Ishikawa (cell line): ENCODE measurements around the gene TAS1R1.

ENCODE experiments used
- CEBPB ChIP-seq: IDR thresholded peaks from 2 replicates; pipeline ENCODE4 v1.6.1; 2012
- CREB1 ChIP-seq: IDR thresholded peaks from 2 replicates; pipeline ENCODE4 v1.6.1; 2012; ENCODE audit warnings: low read depth
- EGR1 ChIP-seq: IDR thresholded peaks from 2 replicates; pipeline ENCODE4 v1.6.1; 2012
- EP300 ChIP-seq: IDR thresholded peaks from 2 replicates; pipeline ENCODE4 v1.6.1; 2012; ENCODE audit warnings: borderline replicate concordance
- FOXM1 ChIP-seq: IDR thresholded peaks from 2 replicates; pipeline ENCODE4 v1.6.1; 2012; ENCODE audit warnings: low read depth, borderline replicate concordance
- NFIC ChIP-seq: IDR thresholded peaks from 2 replicates; pipeline ENCODE4 v1.6.1; 2012
- RAD21 ChIP-seq: IDR thresholded peaks from 2 replicates; pipeline ENCODE4 v1.6.1; 2012; ENCODE audit warnings: low read depth
- TAF1 ChIP-seq: IDR thresholded peaks from 2 replicates; pipeline ENCODE4 v1.6.1; 2012; ENCODE audit warnings: low read depth, mild to moderate bottlenecking
- TCF12 ChIP-seq: IDR thresholded peaks from 2 replicates; pipeline ENCODE4 v1.6.1; 2012; ENCODE audit warnings: low read depth
- TEAD4 ChIP-seq: IDR thresholded peaks from 2 replicates; pipeline ENCODE4 v1.6.1; 2012
- YY1 ChIP-seq: IDR thresholded peaks from 2 replicates; pipeline ENCODE4 v1.6.1; 2012; ENCODE audit warnings: low read depth
- ZBTB7A ChIP-seq: IDR thresholded peaks from 2 replicates; pipeline ENCODE4 v1.6.1; 2012; ENCODE audit warnings: low read depth
- TF ChIP-seq, protein P1 (sequence below): IDR thresholded peaks from 2 replicates; pipeline ENCODE4 v1.6.1; 2012; ENCODE audit warnings: low read depth, mild to moderate bottlenecking
- TF ChIP-seq, protein P2 (sequence below): IDR thresholded peaks from 2 replicates; pipeline ENCODE4 v1.6.1; 2012
- TF ChIP-seq, protein P3 (sequence below): IDR thresholded peaks from 2 replicates; pipeline ENCODE4 v1.6.1; 2012

Gene TAS1R1

DNA sequence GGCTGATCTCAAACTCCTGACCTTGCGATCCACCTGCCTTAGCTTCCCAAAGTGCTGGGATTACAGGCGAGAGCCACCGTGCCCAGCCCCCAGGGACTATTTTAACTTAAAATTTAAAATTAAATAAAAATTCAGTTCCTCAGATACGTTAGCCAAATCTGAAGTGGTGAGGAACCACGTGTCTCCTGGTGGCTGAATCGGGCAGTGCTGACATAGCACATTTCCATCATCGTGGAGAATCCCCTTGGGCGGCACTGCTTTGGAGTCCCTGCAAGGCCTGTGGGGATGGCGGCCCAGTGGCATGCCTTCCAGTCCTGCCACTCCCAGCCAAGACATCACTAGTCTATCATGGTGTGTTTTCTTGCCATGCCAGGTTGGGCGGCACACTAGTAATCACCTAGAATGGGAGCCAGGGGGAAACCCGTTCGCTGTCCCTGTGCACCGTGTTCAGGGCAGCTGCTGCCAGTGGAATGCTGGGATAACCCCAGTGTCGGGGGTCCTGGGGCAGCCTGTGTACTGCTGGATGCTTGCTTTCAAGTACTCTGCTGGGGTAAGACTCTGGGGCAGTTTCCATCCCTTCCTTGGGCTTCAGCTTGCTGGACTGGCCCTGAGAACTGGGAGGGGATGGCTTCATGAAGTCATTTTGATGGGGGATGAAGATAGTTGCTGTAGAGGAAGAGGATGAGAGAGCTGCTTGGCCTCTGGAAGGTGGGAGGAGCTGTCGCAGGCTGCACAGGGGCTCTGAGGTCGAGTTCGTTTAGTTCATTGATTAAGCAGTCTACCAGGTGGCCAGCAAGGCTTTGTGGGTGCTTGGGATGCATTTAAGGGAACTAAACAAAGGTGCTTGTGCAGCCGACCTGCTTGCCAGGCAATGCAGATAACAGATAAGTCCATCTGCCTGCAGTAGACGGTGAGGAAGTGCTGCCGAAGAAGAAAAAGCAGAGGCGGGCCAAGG is 29.3 kb downstream of the TAS1R1 start:
- no peak for TF ChIP-seq CREB1
- no peak for TF ChIP-seq TAF1
- no peak for TF ChIP-seq CEBPB
- TF ChIP-seq TCF12: no peak
- no peak for TF ChIP-seq NFIC
- TF ChIP-seq, protein P1, sequence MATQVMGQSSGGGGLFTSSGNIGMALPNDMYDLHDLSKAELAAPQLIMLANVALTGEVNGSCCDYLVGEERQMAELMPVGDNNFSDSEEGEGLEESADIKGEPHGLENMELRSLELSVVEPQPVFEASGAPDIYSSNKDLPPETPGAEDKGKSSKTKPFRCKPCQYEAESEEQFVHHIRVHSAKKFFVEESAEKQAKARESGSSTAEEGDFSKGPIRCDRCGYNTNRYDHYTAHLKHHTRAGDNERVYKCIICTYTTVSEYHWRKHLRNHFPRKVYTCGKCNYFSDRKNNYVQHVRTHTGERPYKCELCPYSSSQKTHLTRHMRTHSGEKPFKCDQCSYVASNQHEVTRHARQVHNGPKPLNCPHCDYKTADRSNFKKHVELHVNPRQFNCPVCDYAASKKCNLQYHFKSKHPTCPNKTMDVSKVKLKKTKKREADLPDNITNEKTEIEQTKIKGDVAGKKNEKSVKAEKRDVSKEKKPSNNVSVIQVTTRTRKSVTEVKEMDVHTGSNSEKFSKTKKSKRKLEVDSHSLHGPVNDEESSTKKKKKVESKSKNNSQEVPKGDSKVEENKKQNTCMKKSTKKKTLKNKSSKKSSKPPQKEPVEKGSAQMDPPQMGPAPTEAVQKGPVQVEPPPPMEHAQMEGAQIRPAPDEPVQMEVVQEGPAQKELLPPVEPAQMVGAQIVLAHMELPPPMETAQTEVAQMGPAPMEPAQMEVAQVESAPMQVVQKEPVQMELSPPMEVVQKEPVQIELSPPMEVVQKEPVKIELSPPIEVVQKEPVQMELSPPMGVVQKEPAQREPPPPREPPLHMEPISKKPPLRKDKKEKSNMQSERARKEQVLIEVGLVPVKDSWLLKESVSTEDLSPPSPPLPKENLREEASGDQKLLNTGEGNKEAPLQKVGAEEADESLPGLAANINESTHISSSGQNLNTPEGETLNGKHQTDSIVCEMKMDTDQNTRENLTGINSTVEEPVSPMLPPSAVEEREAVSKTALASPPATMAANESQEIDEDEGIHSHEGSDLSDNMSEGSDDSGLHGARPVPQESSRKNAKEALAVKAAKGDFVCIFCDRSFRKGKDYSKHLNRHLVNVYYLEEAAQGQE: no peak
- TF ChIP-seq, protein P2, sequence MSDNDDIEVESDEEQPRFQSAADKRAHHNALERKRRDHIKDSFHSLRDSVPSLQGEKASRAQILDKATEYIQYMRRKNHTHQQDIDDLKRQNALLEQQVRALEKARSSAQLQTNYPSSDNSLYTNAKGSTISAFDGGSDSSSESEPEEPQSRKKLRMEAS: no peak
- no peak for TF ChIP-seq TEAD4
- TF ChIP-seq FOXM1: no peak
- TF ChIP-seq, protein P3, sequence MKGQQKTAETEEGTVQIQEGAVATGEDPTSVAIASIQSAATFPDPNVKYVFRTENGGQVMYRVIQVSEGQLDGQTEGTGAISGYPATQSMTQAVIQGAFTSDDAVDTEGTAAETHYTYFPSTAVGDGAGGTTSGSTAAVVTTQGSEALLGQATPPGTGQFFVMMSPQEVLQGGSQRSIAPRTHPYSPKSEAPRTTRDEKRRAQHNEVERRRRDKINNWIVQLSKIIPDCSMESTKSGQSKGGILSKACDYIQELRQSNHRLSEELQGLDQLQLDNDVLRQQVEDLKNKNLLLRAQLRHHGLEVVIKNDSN: no peak
- TF ChIP-seq EP300: no peak
- TF ChIP-seq RAD21: no peak

DNA sequence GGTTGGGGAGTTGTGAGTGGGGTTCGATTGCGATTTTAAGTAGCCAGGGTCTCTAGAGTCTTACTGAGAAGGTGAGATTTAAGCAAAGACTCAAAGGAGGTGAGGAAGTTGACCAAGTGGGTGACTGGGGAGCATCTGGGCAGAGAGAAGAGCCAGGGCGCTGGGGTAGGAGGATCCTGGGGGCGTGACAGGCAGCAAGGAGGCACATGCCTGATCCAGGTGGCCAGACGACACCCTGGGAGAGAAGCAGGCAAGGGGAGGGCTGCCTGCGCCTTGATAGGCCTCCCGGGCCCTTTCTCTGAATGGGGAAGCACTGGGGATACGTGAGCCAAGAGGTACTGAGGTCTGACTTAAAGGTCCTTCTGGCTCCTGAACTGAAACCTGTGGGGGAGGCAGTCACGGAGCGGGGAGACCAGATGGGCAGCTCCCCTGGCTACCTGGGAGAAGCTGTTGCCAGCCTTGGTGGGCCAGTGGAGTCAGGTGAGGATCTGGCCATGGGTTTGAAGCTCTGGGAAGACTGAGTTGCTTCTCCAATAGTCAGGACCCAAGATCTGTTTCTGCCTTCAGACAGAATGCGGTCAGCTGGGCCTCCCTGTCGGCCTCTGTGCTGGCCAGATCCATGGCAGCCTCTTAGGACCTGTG is 30.1 kb downstream of the TAS1R1 start:
- no peak for TF ChIP-seq TCF12
- TF ChIP-seq RAD21: no peak
- no peak for TF ChIP-seq TEAD4
- TF ChIP-seq ZBTB7A: no peak
- TF ChIP-seq NFIC: no peak
- TF ChIP-seq, protein P2: no peak
- TF ChIP-seq FOXM1: no peak
- TF ChIP-seq YY1: no peak

DNA sequence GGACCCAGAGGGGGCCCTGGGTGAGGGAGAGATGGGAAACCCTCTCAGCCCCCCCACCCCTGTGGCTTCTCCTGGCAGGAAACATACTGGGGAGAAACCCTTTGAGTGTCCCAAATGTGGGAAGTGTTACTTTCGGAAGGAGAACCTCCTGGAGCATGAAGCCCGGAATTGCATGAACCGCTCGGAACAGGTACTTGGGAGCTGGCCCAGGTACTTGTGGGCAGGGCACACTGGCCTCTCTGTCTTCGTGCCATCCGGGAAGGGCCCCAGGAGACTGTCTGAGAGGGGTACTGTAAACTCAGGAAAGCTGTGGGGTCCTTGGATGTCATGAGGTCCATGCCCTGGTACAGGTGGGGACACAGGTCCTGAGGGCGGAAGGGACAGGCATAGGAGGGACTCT is 30.7 kb downstream of the TAS1R1 start:
- no peak for TF ChIP-seq FOXM1
- TF ChIP-seq TAF1: no peak
- no peak for TF ChIP-seq NFIC
- no peak for TF ChIP-seq CREB1
- TF ChIP-seq, protein P2: no peak
- TF ChIP-seq TCF12: no peak
- TF ChIP-seq ZBTB7A: no peak
- TF ChIP-seq, protein P1: no peak
- TF ChIP-seq TEAD4: no peak
- TF ChIP-seq RAD21: no peak
- TF ChIP-seq YY1: no peak
- no peak for TF ChIP-seq EGR1
- no peak for TF ChIP-seq EP300
- TF ChIP-seq, protein P3: no peak
- no peak for TF ChIP-seq CEBPB

DNA sequence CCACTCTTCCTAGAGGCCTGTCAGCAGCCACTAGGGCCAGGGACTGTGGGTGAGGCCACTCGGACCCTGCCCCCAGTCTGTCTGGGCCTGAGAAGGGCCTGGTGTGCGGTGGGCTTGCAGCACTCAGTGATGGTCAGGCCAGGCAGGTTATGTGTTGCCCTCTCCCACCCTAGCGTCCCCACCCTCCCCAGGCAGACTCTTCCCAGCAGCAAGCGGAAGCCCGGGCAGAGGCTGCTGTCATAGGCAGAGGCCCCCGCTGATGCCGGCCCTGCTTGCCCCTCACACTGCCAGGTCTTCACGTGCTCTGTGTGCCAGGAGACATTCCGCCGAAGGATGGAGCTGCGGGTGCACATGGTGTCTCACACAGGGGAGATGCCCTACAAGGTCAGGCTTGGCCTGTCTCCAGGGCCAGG is 31.3 kb downstream of the TAS1R1 start:
- TF ChIP-seq, protein P2: no peak
- TF ChIP-seq EP300 (no peak), TAF1 (no peak), TCF12 (no peak), CEBPB (no peak), FOXM1 (no peak), YY1 (no peak), RAD21 (no peak), ZBTB7A (no peak), NFIC (no peak), TEAD4 (no peak), EGR1 (no peak), CREB1 (no peak)
- TF ChIP-seq, protein P3: no peak
- TF ChIP-seq, protein P1: no peak
